Muscle layer of colon (tissue), 2 donors: Measurements from ENCODE around the gene C8A.

Source experiments
- H3K27ac ChIP-seq: one replicate; pipeline ENCODE4 v1.7.0; 2013; ENCODE audit warnings: low read depth, mild to moderate bottlenecking, low read length, moderate library complexity
- H3K27me3 ChIP-seq, 2 donors: one replicate each; pipeline ENCODE4 v1.7.0; 2013; ENCODE audit warnings: low read length in 2 of 2, mild to moderate bottlenecking in 2 of 2; ENCODE audit not compliant: insufficient read depth in 2 of 2, control insufficient read depth in 1 of 2
- H3K36me3 ChIP-seq: one replicate; pipeline ENCODE4 v1.7.0; 2013; ENCODE audit warnings: mild to moderate bottlenecking, low read length; ENCODE audit not compliant: insufficient read depth
- H3K4me1 ChIP-seq: one replicate; pipeline ENCODE4 v1.7.0; 2013; ENCODE audit warnings: mild to moderate bottlenecking, low read length; ENCODE audit not compliant: insufficient read depth
- H3K4me3 ChIP-seq, 2 donors: one replicate each; pipeline ENCODE4 v1.7.0; 2013; ENCODE audit warnings: low read length in 2 of 2, low read depth in 1 of 2, mild to moderate bottlenecking in 1 of 2, moderate library complexity in 1 of 2
- H3K9ac ChIP-seq: one replicate; pipeline ENCODE4 v1.7.0; 2013; ENCODE audit warnings: low read length
- H3K9me3 ChIP-seq: one replicate; pipeline ENCODE4 v1.7.0; 2013; ENCODE audit warnings: mild to moderate bottlenecking, low read length
- donor health status: abdominal sarcoma.
- donor health status: Adenocarcinoma of cecum.

C8A gene

DNA sequence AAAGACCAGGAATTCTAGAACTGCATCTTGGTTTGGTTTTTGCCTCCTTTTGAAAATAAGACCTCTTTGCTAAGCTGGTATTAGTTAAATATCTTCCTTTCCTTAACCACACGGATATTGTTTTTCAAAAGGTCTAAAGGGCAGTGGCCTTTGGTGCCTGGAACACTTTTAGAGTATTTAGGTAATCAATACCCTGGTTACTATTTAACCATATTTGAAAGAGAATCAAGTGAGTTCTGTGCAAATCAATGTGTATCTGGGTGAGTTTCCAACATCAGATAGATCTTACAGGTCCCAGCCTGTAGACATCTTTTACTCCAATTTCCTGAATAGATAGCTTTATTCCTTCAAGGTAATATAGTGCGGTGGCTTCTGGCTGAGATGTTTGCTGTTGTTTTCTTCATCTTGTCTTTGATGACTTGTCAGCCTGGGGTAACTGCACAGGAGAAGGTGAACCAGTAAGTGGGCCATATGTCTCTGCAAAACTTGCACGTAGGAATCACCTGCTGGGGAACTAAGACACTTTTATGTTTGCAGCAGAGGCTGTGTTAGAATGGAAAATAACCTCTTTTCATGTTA, at the start of gene C8A:
Gene C8A, plus strand, starts transcription at position 277 of the 579 bp plus-strand sequence. Its CDS starts 105 bp downstream, at position 382.
- H3K4me3 ChIP-seq, result no peak within 1 kb of the TSS
- no peaks in the 10 kb centered on the region for H3K9me3 ChIP-seq
- no peaks in the 10 kb centered on the region for H3K36me3 ChIP-seq
- H3K27me3 ChIP-seq, result no peaks in the 10 kb centered on the region
- no peak within 1 kb of the TSS for H3K9ac ChIP-seq
- no peaks in the 10 kb centered on the region for H3K4me1 ChIP-seq
- no peak within 1 kb of the TSS for H3K27ac ChIP-seq

DNA sequence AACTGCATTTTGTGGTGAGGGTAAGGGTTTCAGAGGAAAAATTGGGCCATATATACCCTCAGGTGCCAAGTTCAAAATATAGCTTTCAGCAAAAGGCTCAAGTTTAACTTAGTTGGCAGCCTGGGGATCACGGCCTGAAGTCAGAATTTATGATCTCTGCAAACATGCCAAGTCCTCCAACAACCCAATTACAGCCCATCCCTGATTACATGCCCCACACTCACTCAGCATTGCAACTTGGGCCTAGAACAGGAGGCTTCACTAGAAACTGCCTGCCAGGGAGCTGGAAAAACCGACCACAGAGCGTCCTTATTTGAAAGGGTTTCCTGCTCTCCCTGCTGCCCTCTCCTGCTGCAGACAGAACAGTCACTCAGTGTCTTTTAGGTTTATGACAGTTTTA, 47.8 kb upstream of the C8A start:
- Histone ChIP-seq H3K27ac (no peak overlapping the region), H3K27me3 (no peaks in the 10 kb centered on the region), H3K9ac (no peak overlapping the region), H3K4me1 (no peaks in the 10 kb centered on the region), H3K36me3 (no peaks in the 10 kb centered on the region), H3K4me3 (no peak overlapping the region), H3K9me3 (no peaks in the 10 kb centered on the region)

GRCh38 chr1:56808410-56808809, 46.2 kb upstream of the C8A start:
- H3K9me3 ChIP-seq, result no peaks in the 10 kb centered on the region

DNA sequence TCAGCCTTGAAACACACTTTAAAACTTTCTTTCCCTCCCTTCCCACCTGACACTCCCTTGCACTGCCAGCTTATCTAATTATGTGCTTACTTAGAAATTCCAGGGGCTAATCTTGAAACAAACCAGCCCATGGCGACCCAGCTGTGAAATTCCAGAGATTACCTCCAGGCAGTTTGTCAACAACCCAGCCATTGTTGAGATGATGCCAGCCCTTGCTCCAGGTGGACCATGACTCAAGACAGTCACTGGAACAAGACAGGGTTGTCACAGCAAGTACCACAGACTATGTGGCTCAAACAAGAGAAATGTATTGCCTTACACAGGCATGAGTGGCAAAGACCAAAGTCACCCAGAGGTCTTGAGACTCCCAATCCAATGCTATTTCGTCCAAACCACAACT, 43.3 kb upstream of the C8A start:
- Histone ChIP-seq H3K9ac (no peak overlapping the region), H3K27me3 (no peaks in the 10 kb centered on the region), H3K9me3 (no peaks in the 10 kb centered on the region), H3K4me3 (no peak overlapping the region), H3K36me3 (no peaks in the 10 kb centered on the region), H3K27ac (no peak overlapping the region), H3K4me1 (no peaks in the 10 kb centered on the region)

More at GRCh38 chr1:56808410-56808809, 46.2 kb upstream of the C8A start:
- H3K4me1 ChIP-seq, result no peaks in the 10 kb centered on the region
- H3K27me3 ChIP-seq, result no peaks in the 10 kb centered on the region
- no peak overlapping the region for H3K4me3 ChIP-seq
- no peak overlapping the region for H3K9ac ChIP-seq
- H3K27ac ChIP-seq, result no peak overlapping the region
- no peaks in the 10 kb centered on the region for H3K36me3 ChIP-seq

GRCh38 chr1:56814205-56814604, 40.4 kb upstream of the C8A start:
- no peaks in the 10 kb centered on the region for H3K36me3 ChIP-seq

DNA sequence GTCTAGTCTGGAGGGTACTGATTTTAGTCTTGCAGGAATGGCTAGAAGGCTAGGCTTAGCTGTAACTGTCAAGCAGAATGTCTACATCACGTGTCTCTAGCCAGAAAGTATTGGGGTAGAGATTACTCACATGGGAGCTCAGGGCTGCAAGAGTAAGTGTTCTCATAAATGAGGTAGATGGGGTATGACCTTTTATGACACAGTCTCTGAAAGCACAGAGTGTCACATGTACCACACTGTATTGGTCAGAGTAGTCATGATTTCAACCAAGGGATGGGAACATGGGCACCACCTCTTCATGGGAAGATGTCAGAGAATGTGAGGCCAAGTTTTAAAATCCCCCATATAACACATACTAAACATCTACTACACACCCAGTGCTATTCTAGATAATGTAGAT, 38.3 kb upstream of the C8A start:
- no peak overlapping the region for H3K27ac ChIP-seq
- H3K9me3 ChIP-seq, result no peaks in the 10 kb centered on the region
- H3K36me3 ChIP-seq, result no peaks in the 10 kb centered on the region
- no peak overlapping the region for H3K4me3 ChIP-seq
- H3K4me1 ChIP-seq, result peaks cover 6% of the 10 kb centered on the region
- no peak overlapping the region for H3K9ac ChIP-seq
- H3K27me3 ChIP-seq, result no peaks in the 10 kb centered on the region

More at GRCh38 chr1:56814205-56814604, 40.4 kb upstream of the C8A start:
- Histone ChIP-seq H3K9me3 (no peaks in the 10 kb centered on the region), H3K9ac (no peak overlapping the region), H3K4me3 (no peak overlapping the region), H3K27ac (no peak overlapping the region), H3K4me1 (no peaks in the 10 kb centered on the region), H3K27me3 (no peaks in the 10 kb centered on the region)

DNA sequence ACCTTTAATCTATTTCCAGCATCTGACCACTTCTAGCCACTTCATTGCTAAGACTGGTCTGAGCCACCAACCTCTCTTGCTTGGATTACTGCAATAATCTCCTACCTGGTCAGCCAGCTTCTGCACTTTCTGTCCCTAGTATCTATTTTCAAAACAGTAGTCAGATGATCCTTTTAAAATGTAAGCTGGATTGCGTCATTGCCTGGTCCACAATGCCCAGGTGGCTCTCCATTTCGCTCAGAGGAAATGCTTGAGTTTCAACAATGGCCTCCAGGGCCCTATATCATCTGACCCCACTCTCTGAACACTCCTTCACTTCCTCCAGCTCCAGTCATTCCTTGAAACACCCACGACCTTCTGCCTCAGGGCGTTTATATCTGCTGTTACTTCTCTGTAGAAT, 37.7 kb upstream of the C8A start:
- no peaks in the 10 kb centered on the region for H3K27me3 ChIP-seq
- peaks cover 8% of the 10 kb centered on the region for H3K4me1 ChIP-seq
- H3K9me3 ChIP-seq, result no peaks in the 10 kb centered on the region
- H3K27ac ChIP-seq, result no peak overlapping the region
- no peaks in the 10 kb centered on the region for H3K36me3 ChIP-seq
- no peak overlapping the region for H3K9ac ChIP-seq
- H3K4me3 ChIP-seq, result no peak overlapping the region

DNA sequence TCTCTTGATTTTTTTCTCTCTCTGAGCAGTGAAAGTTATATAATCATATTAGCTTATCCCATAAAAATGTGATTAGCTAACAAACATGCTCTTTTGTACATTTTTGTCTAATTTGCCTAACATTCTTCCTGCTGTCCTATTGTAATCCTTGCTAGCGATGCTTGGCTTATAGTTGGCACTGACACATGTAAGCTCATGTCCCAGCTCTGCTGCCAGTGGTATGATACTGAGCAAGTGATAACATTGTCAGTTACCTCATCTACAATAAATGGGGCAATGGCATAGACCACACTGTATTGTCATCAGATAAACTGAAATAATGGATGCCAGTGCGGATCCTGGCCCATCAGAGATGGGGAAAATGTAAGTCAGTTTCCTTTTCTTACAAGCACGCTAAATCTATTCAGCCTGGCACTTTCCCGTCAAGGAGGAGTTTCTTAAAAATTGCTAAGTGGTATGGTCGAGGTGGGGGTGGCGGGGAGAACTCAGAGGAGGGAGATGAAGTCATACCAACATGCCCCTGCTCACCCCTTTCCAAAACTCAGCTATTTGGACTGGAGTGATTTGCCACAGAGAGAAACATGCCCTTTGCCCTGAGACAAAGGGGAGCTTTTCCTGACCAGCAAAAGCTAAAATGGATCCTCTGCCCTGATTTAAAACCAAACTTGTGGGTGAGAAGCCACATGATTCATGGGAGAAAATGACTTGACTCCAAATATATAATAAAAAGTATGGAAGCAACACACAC, 36.7 kb upstream of the C8A start:
- Histone ChIP-seq H3K4me1 (peaks cover 8% of the 10 kb centered on the region), H3K4me3 (no peak overlapping the region), H3K9ac (no peak overlapping the region), H3K27me3 (no peaks in the 10 kb centered on the region), H3K36me3 (no peaks in the 10 kb centered on the region), H3K9me3 (no peaks in the 10 kb centered on the region), H3K27ac (no peak overlapping the region)

DNA sequence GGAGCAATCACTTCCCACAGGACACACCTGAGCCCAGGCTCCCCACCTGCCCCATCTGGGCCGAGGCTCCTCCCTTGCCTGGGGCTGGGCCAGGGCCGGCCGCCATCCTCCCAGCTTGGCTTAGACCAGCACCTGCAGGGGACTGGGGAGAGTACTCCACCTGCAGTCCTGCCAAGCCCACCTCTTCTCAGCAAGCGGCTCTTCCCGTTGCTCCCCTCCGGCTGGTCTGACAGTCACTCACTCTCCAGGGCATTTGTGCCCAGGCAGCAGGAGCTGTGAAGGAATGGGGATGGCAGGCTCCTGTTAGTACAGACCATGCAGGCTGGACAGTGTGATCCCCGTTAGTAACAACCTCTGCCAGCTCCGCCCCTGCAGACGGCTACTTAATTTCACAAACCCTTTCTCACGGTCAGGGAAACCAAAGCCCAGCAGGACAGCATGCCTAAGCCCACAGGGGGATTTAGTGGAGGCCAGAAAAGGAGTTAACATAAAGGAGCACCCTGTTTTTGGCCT, 35.2 kb upstream of the C8A start, which contains the start of gene FYB2:
Gene FYB2, minus strand, starts transcription at position 18 of the 513 bp plus-strand sequence. CDS start 114 bp downstream, outside the sequence.
- Histone ChIP-seq H3K27me3 (no peaks in the 10 kb centered on the region), H3K4me1 (peaks cover 8% of the 10 kb centered on the region), H3K4me3 (no peak within 1 kb of the TSS), H3K9me3 (no peaks in the 10 kb centered on the region), H3K9ac (no peak within 1 kb of the TSS), H3K27ac (no peak within 1 kb of the TSS), H3K36me3 (no peaks in the 10 kb centered on the region)

DNA sequence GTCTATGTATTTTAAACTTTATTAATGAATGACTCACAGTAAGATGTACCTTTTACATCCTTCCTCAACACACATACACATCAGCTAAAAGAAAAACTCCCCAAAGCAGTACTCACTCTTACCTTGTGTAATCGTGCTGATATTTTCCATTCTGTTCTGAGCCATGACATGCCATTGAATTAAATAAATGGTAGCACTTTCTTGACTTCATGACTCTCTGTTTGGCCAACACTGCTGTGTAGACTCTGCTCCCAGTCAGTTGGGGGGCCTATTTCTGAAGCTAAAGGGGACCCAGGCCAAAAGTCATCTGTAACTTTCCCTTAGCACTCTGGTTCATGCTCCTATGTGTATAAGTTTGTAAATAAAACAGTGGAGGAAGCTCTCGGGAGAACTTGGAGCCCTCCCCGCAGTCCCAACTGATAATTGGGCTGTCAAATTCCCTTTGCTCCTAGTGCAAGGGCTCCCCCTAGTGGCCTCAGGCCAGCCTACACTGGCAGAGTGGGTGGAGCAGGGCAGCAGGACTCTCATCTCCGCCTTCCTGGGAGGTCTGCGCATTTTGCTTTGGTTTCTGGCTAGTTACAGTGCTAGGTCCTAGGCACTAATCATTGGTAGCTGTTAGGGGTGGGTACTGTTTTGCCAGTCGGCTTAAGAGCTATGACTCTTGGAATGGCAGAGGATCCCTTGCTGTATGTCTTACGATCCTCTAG, 33.7 kb upstream of the C8A start:
- Histone ChIP-seq H3K4me3 (no peak overlapping the region), H3K4me1 (peaks cover 8% of the 10 kb centered on the region), H3K27me3 (no peaks in the 10 kb centered on the region), H3K27ac (no peak overlapping the region), H3K36me3 (no peaks in the 10 kb centered on the region), H3K9me3 (no peaks in the 10 kb centered on the region), H3K9ac (no peak overlapping the region)

- no peaks in the 10 kb centered on the region for H3K36me3 ChIP-seq
- no peaks in the 10 kb centered on the region for H3K9me3 ChIP-seq
- no peak overlapping the region for H3K9ac ChIP-seq
- H3K27ac ChIP-seq, result no peak overlapping the region
- H3K4me3 ChIP-seq, result no peak overlapping the region
- peaks cover 8% of the 10 kb centered on the region for H3K4me1 ChIP-seq
- no peaks in the 10 kb centered on the region for H3K27me3 ChIP-seq
Measured at GRCh38 chr1:56821462-56821797, 33.2 kb upstream of the C8A start.
